NCI-H1105 treated with DMSO at 0.1 percent for 48 hours (cell line): ENCODE measurements around the gene PDE6A.

Source experiments
- DNase-seq: peaks from one replicate; lab custom pipeline; 2025; lab: John Stamatoyannopoulos, UW

PDE6A gene

GRCh38 chr5:149930043-149930748 is 14.4 kb downstream of the PDE6A start:
- DNase-seq: no peak

DNA sequence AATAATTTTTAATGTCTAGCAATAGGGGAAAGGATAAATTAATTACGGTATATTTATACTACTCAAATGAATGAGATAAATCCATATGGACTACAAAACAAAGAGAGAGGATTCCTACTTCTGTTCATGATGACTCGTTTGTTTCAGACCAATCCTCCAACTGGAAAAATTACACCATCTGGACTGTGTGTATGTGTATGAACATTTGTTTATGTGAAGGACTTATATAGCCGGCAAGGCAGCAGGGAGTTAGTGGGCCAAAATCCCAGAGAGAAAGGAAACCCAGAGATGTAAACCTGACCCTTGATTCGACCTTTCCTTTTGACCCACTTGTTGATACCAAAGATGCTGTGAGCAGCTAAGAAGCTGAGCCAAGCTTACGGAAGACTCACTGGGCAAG is 20.1 kb downstream of the PDE6A start:
- DNase-seq: no peak

GRCh38 chr5:149922950-149923349 is 21.6 kb downstream of the PDE6A start:
- DNase-seq: no peak

DNA sequence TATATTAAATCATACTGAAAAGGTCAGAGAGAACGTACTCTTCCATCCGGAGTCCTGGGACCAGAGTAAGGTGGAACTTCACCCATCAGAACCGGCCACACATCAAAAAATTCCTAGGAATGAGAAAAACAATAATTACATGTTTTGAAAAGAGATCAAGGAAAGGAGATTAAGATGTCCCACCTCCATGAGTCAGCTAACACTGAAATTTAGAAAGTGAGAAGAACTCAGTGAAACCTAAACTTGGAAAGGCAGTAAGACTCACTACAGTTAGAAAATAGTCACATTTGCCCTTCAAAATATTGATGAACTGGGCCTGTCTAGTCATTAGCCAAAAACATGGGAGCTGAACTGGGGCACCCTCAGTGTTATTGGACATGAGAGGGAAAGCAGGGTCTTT is 23.0 kb downstream of the PDE6A start:
- no peak for DNase-seq

- no peak for DNase-seq
Observed at GRCh38 chr5:149917073-149917676, 27.4 kb downstream of the PDE6A start.

DNA sequence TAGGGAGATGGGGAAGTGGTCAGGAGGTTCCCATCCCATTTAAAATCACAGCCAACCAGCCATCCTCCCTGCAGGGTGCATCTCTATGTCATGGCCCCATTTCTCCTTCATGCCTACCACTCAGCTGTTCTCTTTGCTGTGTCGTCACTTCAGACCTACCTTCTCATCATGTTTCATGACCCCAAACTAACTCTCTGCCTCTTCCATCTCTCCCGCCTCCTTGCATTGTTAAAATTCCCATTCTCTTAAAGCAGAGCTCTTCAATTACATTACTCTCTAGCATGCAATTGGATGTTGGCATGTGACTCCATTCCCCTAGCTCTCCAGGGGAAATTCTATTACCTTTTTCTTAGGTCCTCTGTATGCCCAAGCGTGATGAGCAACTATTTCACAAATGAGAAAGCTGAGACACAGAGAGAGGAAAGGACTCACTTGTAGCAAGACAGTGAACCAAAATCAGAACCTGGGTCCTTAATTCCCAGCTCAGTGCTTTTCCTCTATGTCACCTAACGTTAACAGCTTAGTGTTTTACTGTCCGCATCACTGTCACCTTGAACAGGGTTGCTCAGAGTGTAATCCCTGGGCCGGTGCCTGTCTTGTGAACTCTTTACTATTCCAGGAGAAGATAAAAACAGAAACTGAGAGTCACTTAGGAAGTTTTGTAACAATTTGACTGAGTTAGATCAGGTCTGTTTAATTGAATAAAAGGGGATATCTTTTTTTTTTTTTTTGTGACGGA is 28.1 kb downstream of the PDE6A start:
- DNase-seq: no peak

DNA sequence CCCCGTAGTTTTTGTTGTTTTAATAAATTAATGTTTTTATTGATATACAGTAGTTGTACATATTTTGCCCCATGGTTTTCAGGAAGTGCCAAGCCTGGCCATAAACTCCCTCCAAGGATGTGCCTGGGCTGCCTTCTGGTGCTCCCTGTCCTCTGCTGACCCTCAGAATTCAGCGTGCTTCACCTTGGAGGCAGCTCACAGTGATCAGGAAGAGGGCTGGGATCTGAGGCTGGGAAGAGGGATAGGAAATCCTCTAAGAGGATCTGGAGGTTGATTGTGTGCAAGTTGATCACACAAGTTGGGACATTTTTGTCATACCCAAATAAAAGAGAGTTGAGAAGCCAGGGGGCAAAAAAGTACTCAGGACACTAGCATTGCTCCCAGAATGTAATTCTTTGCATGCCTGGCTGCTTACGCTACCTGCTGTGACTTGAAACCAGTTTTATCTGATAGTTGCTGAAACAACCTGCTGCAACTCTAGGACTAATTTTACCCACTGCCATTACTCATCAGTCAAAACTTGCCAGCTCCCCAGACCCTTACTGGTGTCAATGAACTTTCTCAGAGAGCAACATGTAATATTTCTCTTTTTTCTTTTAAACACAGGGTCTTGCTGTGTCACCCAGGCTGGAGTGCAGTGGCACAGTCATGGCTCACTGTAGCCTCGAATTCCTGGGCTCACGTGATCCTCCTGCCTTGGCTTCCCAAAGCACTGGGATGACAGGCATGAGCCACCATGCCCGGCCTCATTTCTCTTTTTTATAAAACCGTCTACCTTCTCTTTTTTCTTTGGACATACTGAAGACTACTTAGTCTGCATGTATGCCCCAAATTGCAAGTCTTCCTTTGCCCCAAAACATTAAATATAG is 29.0 kb downstream of the PDE6A start:
- no peak for DNase-seq

DNA sequence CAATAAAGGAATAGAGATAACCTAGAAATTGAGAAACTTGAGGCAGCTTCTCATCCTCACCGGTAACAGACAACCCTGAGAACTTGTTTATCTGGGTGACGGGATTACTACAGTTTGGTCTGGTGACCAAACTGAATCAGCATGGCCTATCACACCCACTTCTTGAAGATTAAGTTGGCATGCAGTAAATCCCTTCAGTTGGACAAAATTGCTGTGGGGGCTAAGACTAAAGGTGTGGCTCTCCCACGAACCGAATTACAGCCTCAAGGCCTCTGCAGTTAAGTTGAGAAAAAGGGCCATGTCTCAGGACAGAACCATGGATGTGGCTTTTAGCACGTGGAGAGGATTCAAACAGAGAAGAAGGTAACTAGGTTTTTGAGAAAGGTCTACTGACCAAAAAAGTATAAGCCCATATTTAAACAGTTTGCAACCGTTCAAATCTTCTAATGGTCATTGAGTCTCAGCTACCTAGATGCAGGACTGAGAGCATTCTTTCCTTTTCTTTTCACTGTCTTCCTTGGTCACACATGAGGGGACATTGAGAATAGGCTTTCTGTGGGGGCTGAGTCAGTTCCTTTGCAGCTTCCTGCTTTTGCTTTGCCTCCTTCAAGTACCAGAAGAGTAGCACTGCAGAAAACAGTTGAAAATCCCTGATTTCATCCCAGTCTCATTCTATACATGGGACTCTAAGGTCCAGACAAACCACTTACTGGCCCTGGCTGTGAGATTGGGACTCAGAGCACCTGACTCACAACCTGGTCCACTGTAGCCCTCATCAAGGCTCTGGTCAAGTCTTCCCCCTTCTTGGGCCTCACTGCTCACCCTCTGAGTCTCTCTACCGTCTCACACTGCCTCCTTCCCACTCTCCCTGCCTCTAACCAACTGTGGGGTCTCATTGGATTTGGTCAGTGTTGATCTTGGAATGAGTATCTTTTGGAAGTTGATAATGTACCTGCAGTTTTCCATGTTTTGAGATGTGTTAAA is 30.9 kb downstream of the PDE6A start:
- DNase-seq: no peak

DNA sequence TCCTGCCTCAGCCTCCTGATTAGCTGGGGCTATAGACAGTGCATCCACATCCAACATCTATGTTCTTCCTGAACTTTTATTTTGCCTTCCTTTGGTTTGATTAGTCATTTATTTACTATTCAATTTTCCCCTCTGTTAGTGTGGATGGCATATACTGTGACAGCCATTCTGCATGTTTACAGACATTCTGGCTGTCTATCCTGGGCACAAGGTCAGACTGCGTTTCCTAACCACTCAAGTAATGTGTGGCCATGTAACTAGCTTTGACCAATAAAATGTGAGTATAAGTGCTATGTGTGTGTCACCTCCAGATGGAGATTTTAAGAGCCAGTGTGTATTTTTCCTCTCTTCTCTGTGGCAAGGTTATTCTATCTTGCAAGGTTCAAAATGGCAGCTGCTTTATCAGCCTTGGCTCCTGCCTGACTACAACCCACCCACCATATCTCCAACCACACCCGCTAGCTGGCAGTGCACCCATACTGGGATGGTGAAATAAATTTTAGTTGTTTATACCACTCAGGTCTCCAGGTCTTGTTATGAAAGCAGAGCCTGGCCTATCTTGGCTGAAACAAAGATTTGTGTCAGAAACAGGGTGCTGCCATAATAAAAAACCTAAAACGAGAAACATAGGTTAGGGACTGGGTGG is 32.2 kb downstream of the PDE6A start:
- DNase-seq: no peak

GRCh38 chr5:149911031-149911430 is 33.6 kb downstream of the PDE6A start:
- DNase-seq: no peak

GRCh38 chr5:149907828-149908227 is 36.8 kb downstream of the PDE6A start:
- DNase-seq: no peak

- no peak for DNase-seq
Observed at GRCh38 chr5:149904977-149905376, 39.6 kb downstream of the PDE6A start.

GRCh38 chr5:149904293-149904886 is 40.2 kb downstream of the PDE6A start:
- no peak for DNase-seq

DNA sequence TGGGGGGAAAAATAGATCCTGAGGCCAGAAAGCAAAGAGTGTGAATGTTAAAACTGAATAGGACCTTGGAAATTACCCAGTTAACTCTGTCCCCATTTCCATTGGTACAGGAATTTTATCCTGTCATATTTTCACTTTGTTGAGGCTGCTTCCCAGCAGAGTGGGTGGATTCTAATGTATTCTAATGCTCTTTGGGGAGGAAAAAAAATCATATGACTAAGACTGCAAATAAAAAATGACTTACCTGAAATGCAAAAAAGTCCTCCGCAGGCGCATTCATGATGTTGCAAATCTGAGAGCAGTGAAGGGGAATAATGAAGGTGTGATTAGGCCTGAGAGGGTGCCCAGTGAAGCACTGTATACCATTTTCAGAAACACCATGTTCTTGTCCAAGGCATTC is 41.2 kb downstream of the PDE6A start:
- no peak for DNase-seq

GRCh38 chr5:149902177-149902576 is 42.4 kb downstream of the PDE6A start:
- no peak for DNase-seq

DNA sequence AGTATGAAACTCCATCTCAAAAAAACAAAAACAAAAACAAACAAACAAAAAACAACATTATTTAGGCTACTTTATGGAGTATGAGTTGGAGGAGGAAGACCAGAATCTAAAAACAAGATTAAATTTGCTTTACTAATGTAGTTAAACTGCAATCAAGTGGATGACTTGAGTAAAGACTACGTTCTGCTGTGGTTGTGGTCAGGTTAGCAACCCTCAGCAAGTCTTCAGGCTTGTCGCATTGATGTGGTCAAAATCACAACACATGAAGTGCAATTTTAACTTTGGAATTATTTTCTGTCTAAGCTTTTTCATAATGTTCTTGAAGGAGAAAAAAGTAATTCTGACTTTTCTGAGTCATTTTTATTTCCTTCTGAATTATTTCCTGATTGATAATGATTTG is 43.1 kb downstream of the PDE6A start:
- DNase-seq: no peak

GRCh38 chr5:149900390-149900789 is 44.2 kb downstream of the PDE6A start:
- no peak for DNase-seq

DNA sequence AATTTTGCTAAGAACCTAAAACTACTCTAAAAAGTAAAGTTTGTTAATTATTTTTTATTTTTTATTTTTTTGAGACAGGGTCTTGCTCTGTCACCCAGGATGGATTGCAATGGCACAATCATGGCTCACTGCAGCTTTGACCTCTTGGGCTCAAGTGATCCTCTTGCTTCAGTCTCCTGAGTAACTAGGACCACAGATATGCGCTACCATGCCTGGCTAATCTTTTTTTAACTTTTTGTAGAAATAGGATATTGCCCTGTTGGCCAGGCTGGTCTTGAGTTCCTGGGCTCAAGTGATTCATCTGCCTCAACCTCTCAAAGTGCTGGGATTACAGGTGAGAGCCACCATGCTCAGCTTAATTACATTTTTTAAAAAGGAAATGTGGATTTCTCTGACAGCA is 45.8 kb downstream of the PDE6A start:
- no peak for DNase-seq

DNA sequence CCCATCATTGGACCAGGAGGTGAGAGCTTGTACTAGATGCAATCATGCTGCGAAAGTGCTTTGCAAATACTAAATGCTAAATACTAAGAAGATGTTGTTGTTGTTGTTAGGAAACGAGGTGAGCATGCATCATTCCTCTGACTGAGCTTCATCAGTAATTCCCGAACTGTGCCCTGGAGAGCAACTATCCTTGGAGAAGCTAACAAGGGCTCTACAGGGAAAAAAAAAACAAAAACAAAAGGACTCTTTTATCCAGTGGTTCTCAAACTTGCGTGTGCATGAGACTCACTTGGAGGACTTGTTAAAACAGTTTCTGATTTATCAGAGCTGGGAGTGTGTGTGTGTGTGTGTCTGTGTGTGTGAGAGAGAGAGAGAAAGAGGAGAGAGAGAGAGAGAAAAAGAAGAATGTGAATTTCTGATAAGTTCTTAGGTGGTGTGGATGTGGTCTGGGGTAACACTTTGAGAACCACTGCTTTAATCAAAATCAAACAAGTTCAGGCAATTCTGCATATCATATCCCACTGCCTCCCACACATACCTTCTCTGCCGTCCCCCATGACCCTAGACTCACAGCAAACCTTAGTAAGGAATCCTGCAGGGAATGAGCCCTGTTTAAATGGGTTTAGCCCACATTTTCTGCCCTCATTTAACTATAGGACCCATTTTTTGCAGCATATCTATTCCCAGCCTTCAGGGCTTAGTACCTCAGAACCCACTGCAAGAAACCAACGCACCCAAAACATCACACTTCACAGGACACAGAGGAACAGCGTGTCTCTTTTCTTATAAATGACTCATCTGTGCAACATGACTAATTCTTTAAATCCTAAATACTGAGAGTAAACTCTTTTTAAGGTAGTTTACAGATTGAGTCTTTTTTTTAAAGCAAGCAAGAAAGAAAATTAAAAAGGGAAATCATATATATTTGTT is 48.9 kb downstream of the PDE6A start:
- DNase-seq: no peak
